Ramos (cell line): ENCODE measurements around the gene CD86.

Source experiments
- in situ Hi-C: fragments of 300-500 bp; cut with MboI; formaldehyde crosslinking; loops from one replicate; pipeline ENCODE4 v1.14.3; 2022; ENCODE audit warnings: low sequenced_read_pairs; ENCODE audit not compliant: unreplicated experiment

CD86 gene

DNA sequence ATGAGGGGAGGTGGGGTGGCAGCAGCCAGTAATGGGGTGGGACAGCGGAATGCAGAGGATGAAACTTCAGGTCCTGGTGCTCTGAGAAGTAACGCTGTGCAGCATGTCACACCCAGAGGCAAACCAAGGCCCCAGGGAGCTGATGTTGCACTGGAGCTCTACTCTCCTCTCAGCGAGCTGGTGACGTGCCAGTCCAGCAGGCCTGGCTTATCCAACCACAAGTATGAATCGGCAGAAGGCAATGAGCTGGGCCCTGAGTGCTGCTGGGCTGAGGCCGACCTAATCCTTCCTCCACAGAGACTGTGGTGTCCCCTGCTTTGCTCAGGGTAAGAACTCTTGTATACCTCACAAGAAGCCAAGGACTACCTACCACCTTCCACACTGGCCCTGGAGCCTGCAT lies 30.5 kb downstream of the CD86 start:
- in situ Hi-C loops: no loop called here

DNA sequence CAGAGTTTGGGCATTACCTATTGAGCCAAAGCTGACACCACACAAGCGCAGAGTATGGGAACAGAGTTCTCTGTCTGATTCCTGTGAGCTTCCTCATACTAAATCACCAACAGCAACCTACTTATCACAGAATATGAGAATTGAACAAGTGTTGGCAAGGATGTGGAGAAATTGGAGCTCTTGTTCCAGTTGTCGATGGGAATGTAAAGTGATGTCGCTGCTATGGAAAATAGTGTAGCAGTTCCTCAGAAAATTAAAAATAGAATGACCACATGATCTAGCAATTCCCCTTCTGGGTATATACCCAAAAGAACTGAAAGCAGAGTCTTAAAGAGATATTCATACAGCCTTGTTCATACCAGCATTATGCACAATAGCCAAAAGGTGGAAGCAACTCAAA lies 33.4 kb downstream of the CD86 start:
- in situ Hi-C loops: no loop called here

DNA sequence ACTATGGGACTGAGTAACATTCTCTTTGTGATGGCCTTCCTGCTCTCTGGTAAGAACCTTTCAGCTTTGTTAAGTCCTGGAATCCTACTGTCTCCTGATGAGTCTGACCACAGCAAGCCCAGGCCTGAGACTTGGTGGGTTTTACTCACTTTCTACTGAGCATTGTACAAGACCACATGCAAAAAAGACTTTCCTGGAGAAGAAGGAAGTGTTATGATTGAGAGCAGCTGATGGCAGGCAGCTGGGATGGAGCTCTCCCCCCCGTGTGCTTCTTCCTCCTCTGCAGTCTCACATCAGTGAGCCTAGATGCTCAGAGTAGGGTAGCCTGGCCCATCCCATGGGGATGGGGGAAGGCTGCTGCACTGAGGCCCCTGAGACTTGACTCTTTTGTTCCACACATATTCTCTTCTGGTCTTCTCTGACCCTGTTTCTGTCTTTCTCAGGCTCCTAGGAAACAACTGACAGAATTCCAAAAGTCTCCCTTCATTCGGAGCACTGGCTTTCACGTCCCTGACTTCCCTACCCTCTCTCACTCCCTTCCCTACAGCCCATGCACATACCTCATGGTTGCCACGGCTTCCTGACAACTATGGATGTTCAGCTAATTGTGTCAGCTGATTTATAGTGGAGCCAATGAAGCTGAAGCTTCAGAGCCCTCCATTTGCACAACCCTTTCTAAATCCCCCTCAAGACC lies 36.6 kb downstream of the CD86 start:
- in situ Hi-C loops: no loop called here

DNA sequence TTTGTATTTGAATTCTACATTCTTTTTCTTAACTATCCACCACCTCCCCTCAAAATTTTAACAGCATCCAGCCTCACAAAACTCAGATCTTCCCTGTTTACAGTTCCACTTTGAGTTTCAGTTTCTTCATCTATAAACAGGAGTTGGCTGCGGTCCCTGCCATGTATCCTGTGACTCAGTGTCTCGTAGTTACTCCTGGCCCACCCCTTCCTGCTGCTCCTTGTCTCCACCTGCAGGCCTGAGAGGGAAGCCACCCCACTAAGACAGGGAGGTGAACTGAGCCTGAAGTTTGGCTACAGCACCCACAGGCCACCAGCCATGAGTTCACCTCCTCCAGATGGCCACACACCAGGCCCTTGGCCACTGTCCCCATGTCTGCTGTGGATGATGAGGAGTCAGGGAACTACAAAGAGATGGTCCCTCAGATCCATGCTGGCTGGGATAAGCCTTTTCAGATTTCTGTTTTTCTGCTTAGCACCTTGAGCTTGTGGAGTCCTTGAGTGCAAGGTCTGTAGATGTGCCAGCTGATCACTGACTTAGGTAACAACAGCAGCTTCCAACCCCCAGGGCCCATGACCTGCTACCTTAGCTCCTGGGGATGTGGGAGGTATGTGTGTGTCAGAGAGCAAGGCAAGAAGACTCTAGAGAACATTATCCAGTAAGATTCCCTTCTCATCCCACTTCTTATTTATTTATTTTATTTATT lies 37.5 kb downstream of the CD86 start:
- in situ Hi-C loops: no loop called here

DNA sequence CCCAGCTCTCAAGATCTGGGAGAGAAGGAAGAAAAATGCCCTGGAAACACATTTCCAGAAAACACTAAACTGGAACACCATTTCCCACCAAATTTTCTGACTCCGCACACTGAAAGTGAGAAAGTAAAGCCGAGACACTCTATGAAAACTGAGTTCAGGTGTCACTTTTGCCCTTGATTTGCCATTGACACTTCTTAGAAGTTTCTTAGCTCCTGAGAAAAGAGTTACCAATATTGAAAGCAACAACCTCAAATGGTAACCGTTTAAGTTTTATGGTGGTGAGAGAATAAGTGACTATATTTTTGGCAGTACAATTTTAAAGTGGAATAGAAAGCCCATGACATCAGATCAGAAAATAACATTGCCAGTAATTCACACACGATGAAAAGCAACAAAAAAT lies 39.0 kb downstream of the CD86 start:
- in situ Hi-C loops: no loop called here

DNA sequence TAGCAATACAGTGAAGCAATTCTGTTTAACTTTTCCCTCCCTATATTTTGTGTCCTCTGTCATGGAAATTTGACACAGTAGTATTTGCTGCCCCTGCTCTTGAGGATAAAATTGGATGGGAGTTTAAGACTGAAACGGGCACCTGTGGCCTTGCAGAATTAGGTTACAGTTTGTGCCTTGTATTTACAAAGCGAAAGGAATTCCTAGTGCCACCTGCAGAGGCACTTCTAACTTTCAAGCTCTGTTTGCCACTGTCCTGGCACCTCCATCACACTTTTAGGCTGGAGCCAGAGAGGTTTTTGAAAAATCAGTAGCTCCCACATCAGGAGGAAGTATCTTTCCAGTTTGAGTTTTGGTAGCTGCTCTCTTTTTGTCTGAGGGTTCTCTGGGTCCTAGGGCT lies 39.5 kb downstream of the CD86 start:
- in situ Hi-C loops: no loop called here

DNA sequence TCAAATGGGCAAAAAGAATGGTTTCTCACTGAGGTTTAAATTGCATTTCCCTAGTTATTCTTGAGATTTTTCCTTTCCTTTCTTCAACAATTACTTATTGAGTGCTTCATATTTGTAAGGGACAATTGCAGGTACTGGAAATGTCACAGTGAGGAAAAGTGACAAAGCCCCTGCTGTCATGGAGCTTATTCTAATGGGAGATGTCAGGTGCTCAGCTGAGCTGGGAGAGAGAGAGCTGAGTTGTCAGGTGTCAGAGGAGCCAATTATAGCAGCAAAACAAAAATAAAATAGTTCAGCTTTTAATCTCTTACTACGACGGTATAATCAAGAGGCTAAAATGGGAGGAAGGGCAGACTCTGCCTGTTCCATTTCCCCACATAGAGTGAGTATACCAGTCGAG lies 42.0 kb downstream of the CD86 start:
- in situ Hi-C loops: no loop called here

DNA sequence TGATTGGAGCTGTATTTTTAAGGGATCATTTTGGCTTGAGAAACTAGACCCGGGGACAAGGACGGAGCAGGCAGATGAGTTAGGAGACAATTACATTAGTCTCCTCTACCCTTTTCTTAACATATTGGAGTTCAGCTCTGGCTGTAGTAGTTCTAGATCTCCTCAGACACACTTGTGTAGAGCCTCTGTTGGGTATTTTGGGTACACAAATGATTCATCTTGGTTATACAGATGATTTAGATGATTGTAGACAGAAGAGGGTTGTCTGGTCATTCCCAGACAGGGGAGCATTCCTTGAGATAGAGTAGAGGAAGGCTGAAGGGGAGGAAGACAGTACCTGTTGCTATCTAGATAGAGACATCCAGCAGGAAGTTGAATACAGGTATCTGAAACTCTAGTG lies 43.4 kb downstream of the CD86 start:
- in situ Hi-C loops: no loop called here

DNA sequence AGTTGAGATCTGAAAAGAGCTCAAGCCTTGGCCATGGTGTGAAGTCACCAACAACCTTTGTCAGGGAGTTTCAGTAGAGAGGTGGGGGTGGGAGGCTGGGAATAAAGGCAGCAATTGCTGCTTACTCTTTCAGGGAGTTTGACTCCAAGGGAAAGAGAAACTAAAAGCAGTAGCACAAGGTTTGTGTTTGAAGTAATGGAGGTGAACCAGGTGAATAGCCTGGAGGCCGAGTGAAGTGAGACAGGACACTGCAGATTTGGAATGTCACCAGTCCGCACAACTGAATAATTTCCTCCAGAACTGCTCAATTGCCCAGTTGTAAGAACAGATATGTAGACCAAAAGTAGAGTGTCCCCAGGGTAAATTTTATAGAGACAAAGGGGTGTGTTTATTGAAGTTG lies 44.1 kb downstream of the CD86 start:
- in situ Hi-C loops: no loop called here

DNA sequence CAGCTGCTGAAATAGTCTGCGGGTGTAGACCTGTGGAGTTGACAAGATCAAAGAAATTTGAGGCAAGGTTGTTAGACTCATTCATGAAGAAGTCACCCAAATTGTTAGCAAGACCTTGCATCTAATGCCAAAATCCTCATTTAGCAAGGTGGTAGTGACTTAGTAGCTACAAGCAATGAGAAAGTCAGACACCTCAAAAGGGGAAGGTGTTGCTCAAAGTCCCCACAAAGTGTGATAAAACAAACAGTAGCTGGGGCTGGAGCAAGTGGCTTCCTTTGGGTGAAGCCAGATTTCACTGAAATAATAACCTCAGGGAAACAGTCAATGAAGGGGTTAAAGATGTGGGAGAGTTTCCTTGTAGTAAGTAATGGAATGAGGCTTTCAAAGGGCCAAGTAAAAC lies 44.9 kb downstream of the CD86 start:
- in situ Hi-C loops: loop anchor here (25.0 kb wide), 1 partner anchor 538 kb away; the partner anchor contains the start of gene ARGFX

DNA sequence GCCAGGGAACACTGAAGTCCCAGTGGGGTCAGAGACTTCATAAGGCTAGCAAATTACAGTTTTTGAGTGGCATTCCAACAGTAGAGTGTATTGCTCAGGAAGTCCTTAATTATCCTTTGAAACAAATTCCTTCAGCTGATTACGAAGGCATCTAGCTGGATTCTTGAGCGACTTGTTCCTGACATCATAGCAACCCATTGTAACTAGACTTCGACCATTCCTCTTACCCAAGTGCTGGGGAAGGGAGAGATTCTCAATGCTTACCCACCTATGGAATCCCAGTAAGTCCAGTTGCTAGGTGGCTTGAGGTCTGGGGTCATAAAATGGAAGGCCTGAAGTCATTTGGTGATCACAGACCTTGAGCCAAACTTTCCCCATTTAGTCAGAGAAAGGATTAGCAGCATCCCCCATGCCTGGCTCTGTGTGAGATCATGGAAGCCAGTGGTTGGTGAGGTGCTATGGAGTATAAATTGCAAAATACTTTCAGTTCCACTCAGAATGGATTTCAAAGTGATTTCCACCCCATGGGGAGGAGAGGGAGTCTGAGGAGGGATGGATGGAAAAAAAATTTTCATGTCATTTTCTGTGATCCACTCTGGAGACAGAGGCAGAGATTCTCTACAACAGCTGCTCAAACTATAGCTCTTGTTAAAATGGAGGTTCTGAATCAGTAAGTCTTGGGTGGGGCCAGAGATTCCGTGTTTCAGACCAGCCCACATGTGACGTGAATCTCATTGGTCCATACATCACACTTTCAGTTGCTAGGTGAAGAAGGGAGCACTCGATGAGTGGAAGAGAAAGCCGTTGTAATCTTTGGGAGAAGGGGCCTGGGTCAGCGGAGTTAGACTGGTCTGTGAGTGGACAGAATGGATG lies 45.7 kb downstream of the CD86 start:
- in situ Hi-C loops: loop anchor here (25.0 kb wide), 1 partner anchor 539 kb away; the partner anchor contains the start of gene ARGFX

DNA sequence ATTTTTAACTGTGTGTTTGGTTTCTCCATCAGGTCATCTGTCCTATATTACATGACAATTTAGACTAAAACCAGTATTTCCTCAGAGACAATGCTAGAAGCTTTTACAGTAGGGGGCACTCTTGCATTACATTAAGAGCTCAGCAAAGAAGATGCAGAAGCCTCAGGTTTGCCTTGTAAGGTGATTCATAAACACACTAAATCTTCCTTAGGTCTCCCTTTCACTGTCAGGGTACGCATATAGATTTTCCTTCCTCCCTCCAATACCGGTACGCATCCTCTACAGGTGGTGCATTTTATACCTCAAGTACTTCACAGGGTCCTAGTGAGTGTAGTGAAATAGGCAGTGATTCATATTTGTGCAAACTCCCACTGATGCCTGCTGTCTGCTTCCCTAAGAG lies 46.5 kb downstream of the CD86 start:
- in situ Hi-C loops: loop anchor here (25.0 kb wide), 1 partner anchor 539 kb away; the partner anchor contains the start of gene ARGFX

DNA sequence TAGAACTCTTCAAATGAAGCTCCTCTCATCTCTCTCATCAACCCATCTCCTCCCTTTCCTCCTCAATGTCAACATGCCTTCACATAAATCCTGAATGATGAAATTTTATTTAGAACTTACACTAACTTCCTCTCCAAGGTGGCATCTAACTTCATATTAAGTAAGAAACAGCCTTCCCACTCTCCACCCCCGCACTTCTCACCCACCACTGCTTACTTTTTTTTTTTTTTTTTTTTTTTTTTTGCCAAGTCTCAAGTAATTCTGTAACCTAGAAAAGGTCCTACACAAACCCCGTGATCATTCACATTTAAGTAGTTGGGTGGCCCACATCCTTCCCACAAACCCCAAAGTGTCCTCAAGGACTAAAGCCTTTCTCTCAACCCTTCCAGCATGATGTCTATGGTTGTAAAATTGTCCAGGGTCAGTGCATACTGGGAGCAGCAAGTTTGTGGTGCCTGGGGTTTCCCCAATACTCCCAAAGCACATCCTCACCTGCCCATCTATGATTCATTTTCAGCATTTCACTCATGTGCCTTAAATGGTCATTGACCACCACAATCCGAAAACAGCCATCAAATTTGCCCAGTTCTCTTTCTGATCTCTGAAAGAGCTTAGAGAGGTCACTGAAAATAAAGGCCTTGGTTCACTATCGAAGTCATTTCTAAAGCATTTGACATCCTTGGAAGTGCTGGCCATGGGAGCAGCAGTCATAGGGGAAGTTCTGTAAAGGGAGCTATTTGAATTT lies 47.2 kb downstream of the CD86 start:
- in situ Hi-C loops: loop anchor here (25.0 kb wide), 1 partner anchor 540 kb away; the partner anchor contains the start of gene ARGFX

DNA sequence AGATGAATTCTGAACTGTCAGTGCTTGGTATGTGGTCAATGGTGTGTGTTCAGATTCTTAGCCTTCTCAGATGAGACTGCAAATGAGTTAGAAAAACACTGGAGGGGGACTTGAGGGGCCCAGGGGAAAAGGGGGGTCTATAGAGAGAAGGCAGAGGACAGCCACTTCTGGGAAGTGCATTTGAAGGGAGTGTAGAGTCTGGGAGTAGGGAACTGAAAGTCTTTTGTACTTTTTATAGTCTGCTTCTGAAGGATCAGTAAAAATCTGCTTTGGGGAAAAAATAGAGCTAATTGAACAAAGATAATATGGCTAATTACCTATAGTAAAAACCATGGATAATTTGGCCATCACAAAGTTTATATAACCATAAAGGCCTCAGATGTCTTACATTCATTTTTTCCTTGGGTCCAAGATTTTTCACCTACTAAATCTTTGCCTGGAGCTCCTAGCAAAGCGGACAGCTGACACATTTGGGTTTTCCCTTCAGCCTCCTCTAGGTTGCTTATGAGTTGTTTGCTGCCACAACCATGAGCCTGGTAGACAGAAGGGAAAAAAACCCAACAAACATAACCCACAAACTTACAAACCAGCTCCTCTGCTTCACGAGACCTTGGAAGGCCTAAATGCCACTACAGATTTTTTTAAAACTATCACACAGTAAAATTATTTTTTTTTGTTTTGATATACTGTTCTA lies 48.8 kb downstream of the CD86 start:
- in situ Hi-C loops: loop anchor here (25.0 kb wide), 1 partner anchor 542 kb away; the partner anchor contains the start of gene ARGFX

DNA sequence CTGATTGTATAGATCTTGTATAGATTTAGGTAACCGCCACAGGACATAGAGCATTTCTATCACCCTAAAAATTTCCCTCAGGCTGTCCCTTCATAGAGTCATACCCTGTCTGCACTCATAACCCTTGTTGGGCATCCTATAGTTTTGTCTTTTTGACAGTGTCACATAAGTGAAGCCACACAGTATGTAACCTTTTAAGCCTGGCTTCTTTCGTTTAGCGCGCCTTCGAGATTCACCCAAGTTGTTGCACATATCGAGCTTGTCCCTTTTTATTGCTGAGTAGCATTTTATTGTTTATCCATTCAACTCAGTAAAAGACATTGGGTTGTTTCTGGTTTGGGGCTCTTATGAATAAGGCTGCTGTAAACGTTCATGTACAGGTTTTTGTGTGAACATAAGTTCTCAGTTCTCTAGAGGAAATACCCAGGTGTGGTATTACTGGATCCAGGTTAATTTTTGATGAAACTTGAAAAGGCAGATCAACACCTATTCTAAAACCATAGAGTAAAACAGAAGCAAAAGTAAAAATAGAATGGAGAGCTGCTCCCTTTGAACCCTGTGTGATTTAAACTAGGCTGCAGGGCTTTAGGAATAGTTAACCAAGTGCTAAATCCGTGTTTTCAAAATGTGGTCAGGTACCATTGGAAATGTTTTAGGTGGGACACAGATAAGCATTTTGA lies 49.5 kb downstream of the CD86 start:
- in situ Hi-C loops: loop anchor here (25.0 kb wide), 1 partner anchor 542 kb away; the partner anchor contains the start of gene ARGFX

DNA sequence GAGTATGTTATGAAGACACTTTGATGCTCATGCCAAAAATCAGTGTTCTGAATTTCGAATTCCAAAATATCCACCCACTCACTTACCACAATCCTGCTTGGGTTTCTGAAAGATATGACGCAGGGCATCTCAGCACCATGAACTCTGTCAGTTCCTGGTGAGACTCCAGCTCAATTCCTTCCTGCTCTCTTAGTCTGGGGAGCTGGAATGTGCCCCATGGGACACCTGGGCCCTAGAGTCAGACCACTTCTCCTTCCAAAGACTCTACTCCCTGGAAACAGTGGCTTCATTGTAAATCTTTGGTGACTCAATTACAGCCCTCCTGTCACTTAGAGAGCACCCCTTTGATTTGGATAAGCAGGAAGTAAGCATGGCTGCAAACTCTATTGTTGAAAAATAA lies 50.5 kb downstream of the CD86 start:
- in situ Hi-C loops: loop anchor here (25.0 kb wide), 1 partner anchor 543 kb away; the partner anchor contains the start of gene ARGFX

DNA sequence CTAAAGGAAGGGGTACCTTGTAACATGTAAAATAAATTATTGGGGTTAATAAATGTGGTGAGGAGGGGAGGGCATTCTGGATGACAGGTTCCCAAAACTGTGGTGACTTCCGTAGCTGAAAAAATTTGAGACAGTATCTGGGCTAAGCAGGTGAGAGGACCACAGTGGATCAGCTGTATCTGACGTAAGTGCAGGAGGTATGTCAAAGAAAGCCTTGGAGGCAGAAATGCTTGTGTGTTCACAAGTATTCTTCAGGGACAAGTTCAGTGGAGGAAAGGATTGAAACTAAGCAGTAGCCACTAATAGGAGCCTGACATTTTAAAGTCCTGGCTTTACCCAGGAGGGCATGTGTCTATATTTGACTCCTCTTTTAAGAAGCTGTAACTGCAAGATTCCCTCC lies 52.0 kb downstream of the CD86 start:
- in situ Hi-C loops: loop anchor here (25.0 kb wide), 1 partner anchor 545 kb away; the partner anchor contains the start of gene ARGFX

DNA sequence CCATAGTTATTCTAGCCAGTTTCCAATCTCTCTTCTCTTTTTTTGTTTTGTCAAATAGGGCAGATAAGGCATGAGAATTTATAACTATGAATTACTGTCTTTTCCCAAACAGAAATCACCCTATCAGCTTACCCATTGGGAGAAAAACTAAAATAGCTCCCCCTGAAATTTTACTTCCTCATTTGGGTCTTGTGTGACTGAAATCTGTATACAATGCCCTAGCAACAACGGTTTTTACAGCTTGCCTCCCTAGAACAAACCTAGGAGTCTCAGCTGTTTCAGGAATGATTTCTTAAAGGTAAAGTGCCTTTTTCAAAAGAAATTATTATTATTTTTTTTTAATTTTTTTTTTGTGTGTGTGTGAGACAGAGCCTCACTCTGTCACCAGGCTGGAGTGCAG lies 56.8 kb downstream of the CD86 start:
- in situ Hi-C loops: loop anchor here (25.0 kb wide), 1 partner anchor 550 kb away; the partner anchor contains the start of gene ARGFX
